Thoracic aorta (tissue), 2 donors: ENCODE results near the gene EXD3. TPM values are rescaled to one million over a fixed set of nuclear protein-coding genes. Genes with fewer than 3 reads are reported as not detected.

Experiments
- ATAC-seq: fragments of 150-250 bp; one replicate; pipeline ENCODE4 v1.8.0; 2017; ENCODE audit warnings: low read depth; ENCODE audit not compliant: insufficient number of reproducible peaks, low FRiP score
- DNase-seq: peaks from one replicate; pipeline ENCODE4 v3.0.0-alpha.2; 2020; ENCODE audit warnings: low spot score
- H3K27ac ChIP-seq, 2 donors: fragments of 200-600 bp; sonication (generic); 1 replicate in 1 of 2; 2 replicates in 1 of 2; pipeline ENCODE4 v1.5.1; 2016; ENCODE audit warnings: mild to moderate bottlenecking in 2 of 2, moderate library complexity in 2 of 2
- H3K27me3 ChIP-seq: fragments of 200-600 bp; sonication (generic); replicated peaks from 2 replicates; pipeline ENCODE4 v1.6.0; 2016; ENCODE audit warnings: mild to moderate bottlenecking; ENCODE audit not compliant: insufficient read depth
- H3K36me3 ChIP-seq: fragments of 200-600 bp; sonication (generic); one replicate; pipeline ENCODE4 v1.5.1; 2016
- H3K4me1 ChIP-seq, 2 donors: fragments of 200-600 bp; sonication (generic); 1 replicate in 1 of 2; 2 replicates in 1 of 2; pipeline versions ENCODE4 v1.5.1 to v1.6.0; 2016; ENCODE audit warnings: low read depth in 2 of 2, mild to moderate bottlenecking in 1 of 2; ENCODE audit not compliant: control insufficient read depth in 1 of 2
- H3K4me3 ChIP-seq: fragments of 200-600 bp; sonication (generic); 2 replicates; pipeline ENCODE4 v1.5.1; 2016; ENCODE audit warnings: mild to moderate bottlenecking
- H3K9me3 ChIP-seq: fragments of 200-600 bp; sonication (generic); 2 replicates; pipeline ENCODE4 v1.5.1; 2016
- CTCF ChIP-seq: fragments of 200-600 bp; sonication (generic); IDR thresholded peaks from one replicate; pipeline ENCODE4 v1.5.1; 2019; ENCODE audit warnings: antibody characterized with exemption
- total RNA-seq, 2 donors: library from RNA; depleted of rRNA; stranded (reverse); fragments of >200 nt; gene quantifications; one replicate each; pipeline versions ENCODE4 v1.1.0 to v1.2.3, GENCODE V29; 2016

EXD3 gene
- total RNA-seq, 2 donors from 2014 or later: 22.7 to 29.4 TPM

DNA sequence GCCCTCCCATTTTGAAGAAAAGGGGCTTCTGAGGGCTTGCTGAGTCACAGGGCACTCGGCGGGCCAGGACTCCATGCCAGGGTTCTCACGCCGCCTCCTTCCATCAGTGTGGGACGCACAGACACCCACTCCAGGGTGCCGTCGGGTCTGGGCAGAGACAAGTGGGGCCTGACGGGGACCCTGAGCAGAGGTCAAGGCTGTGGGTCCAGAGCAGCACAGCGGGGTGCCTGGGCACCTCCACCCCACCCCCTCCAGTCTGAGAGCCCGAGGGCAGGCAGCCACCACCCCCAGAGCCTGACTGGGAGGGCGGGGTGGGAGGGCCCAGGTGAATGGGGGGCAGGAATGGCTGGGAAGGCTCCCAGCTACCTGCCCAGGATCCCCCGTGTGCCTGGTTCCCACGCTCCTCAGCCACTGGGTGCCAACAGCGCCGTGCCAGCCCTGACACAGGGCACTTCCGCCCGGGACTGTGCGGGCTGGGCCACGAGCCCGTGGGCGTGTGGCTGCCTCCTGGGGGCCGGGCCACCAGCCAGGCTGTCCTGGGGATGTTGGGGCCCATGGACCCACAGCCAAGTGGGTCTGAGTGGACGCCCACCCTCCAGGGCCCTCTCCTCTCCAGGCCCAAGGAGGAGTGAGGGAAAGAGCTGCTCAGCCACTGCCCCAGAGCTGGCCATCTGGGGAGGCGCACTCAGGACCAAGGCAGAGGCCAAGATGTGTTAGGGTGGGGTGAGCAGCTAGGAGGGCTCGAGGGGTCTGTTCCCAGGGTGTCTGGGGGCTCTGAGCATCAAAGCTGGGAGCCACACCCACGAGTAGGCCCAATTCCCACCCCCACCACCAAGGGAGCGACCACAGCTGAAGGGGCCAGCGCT, 110.7 kb downstream of the EXD3 start:
- no peak for TF ChIP-seq CTCF
- no peak for DNase-seq
- H3K27me3 ChIP-seq: no peaks in the 10 kb centered on the region

GRCh38 chr9:137311171-137311985, 111.6 kb downstream of the EXD3 start:
- H3K4me3 ChIP-seq: no peak overlapping the region
- peak overlapping the region in 1 of 2 donors; percentile 12 for H3K27ac ChIP-seq
- ATAC-seq (no peak), DNase-seq (no peak)
- H3K4me1 ChIP-seq: peaks cover 4 to 5% of the 10 kb centered on the region in 2 donors
- no peak for TF ChIP-seq CTCF
- H3K27me3 ChIP-seq: no peaks in the 10 kb centered on the region
- no peaks in the 10 kb centered on the region for H3K36me3 ChIP-seq
- H3K9me3 ChIP-seq: no peaks in the 10 kb centered on the region

More for the DNA sequence above, 110.7 kb downstream of the EXD3 start:
- H3K36me3 ChIP-seq: no peaks in the 10 kb centered on the region
- peaks cover 0 to 10% of the 10 kb centered on the region in 2 donors for H3K4me1 ChIP-seq
- H3K4me3 ChIP-seq: no peak overlapping the region
- ATAC-seq: no peak
- H3K27ac ChIP-seq: peak overlapping the region in 1 of 2 donors; percentile 12
- H3K9me3 ChIP-seq: no peaks in the 10 kb centered on the region

DNA sequence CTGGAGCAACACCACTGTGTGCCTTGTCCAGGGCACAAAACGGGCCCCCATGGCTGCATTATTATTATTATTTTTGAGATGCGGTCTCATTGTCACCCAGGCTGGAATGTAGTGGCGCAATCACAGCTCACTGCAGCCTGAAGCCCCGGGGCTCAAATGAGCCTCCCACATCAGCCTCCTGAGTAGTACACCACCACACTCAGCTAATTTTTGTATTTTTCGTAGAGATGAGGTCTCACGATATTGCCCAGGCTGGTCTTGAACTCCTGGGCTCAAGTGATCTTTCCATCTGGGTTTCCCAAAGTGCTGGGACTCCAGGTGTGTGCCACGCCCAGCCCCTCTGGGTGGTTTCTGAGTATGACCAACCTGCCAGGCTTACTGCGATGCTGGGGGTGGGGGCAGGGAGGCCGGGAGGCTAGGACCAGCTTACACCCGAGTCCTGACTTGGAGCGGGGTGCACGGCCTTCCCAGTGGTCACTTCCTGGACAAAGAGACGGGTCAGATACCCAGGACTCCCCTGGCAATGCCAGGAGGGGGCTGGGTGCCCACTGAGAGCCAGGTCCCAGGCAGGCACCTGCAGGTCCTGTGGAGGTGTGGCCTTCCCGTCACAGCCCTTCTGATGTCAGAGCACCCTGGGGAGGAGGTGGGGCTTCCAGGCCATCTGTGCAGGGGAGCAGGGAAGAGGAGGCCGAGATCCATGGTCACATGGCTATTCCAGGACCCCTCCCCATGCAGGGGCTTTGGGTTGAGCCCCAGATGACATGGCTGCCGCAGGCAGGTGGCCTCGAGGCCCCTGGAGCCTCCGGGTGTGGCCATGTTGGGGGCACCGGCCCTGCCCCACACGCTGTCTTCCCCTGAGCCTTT, 112.5 kb downstream of the EXD3 start:
- no peaks in the 10 kb centered on the region for H3K36me3 ChIP-seq
- no peak overlapping the region for H3K27ac ChIP-seq
- no peaks in the 10 kb centered on the region for H3K27me3 ChIP-seq
- ATAC-seq: no peak
- DNase-seq: no peak
- no peak for TF ChIP-seq CTCF
- no peaks in the 10 kb centered on the region for H3K9me3 ChIP-seq
- H3K4me3 ChIP-seq: no peak overlapping the region
- H3K4me1 ChIP-seq: peaks cover 9 to 11% of the 10 kb centered on the region in 2 donors

DNA sequence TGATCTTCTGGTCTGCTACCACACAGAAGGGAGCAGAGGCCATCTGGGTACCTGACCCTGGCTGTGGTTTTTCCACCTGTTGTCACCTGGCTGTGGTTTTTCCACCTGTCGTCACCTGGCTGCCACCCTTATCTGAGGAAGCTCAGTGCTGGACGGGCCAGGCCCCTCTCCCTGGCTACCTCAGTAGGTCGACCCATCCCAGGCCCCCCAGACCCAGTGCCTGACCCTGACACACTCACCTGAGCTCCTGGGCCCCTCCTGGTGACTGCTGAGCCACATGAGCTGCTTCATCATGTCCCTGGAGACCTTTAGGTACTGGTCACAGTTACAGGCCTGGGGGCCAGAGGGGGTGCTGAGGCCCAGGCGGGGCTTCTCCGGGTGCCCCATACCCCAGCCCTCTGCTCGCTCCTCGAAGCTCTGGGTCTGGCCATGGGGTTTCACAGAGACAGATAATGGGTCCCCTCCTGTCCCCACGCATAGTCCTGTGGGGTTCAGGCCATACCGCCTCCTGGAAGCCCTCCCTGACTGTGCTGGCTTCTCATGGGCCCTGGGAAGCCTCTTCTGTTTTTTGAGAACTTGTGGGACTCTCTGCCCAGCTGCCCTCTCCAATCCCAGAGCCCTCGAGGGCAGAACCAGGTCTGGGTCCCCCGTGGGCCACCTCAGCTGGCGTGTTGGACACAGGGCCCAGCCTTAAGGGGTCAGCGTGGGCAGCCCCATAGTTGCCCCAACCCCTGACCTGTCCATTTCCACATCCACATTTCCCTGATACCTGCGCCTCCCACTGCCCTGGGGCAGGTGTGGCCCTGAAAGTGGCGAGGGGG, 113.4 kb downstream of the EXD3 start:
- Histone ChIP-seq H3K9me3 (no peaks in the 10 kb centered on the region), H3K4me3 (no peak overlapping the region), H3K27ac (no peak overlapping the region), H3K4me1 (peaks cover 18 to 19% of the 10 kb centered on the region in 2 donors), H3K27me3 (no peaks in the 10 kb centered on the region), H3K36me3 (no peaks in the 10 kb centered on the region)
- no peak for TF ChIP-seq CTCF
- ATAC-seq: no peak
- DNase-seq: no peak
